Measurements from ENCODE around the gene TAC3.

DNA sequence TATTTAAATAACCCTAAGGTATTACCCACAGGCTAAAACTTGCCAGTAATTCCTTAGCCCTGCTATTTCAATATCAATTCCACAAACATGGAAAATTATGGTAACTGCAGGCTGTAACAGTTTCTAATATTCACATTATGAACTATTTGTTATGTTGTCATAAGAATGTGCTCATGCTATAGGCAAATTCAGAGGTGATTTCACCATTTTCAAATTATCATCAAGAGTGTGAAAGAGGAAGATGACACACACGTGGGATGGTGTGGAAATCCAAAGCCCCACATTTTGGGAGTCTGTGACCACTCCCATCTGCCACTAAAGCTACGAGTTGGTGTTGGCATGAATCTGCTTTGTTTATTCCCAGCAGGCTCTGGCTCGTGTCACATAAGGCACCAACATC is 39.5 kb upstream of the TAC3 start:
- no peak for TF ChIP-seq EGR1 (IDR thresholded peaks at IDR 0.05; ENCODE audit: borderline replicate concordance, low read depth, low read length)
- TF ChIP-seq, protein P1, sequence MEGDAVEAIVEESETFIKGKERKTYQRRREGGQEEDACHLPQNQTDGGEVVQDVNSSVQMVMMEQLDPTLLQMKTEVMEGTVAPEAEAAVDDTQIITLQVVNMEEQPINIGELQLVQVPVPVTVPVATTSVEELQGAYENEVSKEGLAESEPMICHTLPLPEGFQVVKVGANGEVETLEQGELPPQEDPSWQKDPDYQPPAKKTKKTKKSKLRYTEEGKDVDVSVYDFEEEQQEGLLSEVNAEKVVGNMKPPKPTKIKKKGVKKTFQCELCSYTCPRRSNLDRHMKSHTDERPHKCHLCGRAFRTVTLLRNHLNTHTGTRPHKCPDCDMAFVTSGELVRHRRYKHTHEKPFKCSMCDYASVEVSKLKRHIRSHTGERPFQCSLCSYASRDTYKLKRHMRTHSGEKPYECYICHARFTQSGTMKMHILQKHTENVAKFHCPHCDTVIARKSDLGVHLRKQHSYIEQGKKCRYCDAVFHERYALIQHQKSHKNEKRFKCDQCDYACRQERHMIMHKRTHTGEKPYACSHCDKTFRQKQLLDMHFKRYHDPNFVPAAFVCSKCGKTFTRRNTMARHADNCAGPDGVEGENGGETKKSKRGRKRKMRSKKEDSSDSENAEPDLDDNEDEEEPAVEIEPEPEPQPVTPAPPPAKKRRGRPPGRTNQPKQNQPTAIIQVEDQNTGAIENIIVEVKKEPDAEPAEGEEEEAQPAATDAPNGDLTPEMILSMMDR (IDR thresholded peaks at IDR 0.05; ENCODE audit: control extremely low read depth in 1 of 3, insufficient read depth in 1 of 3, low read depth in 1 of 3, low read length in 3 of 3) = no peak

All from H1 (cell line).